Esophagus muscularis mucosa (tissue), 3 donors: Measurements from ENCODE around the gene PAPOLG.

Experiments used
- CTCF ChIP-seq, 3 experiments: fragments of 200-600 bp in 2 of 3; fragments of 450-650 bp in 1 of 3; sonication (generic) in 2 of 3; IDR thresholded peaks; one replicate each; pipeline ENCODE4 v1.5.1; 2017 to 2019; ENCODE audit warnings: antibody characterized with exemption in 3 of 3, mild to moderate bottlenecking in 2 of 3, moderate library complexity in 1 of 3
- POLR2A ChIP-seq: fragments of 450-650 bp; IDR thresholded peaks from one replicate; pipeline ENCODE4 v1.6.1; 2017; ENCODE audit warnings: antibody characterized with exemption, moderate library complexity, mild to moderate bottlenecking, low read depth
- POLR2AphosphoS5 ChIP-seq, 2 donors: sonication (generic); formaldehyde crosslinking; IDR thresholded peaks; one replicate each; pipeline ENCODE4 v1.6.1; 2017; ENCODE audit warnings: antibody characterized with exemption in 2 of 2

- TF ChIP-seq POLR2A (no peak), CTCF (IDR thresholded peaks at IDR 0.05) (no peak), POLR2AphosphoS5 (IDR thresholded peaks at IDR 0.05) (no peak)
Observed at GRCh38 chr2:60715561-60715960, 40.5 kb upstream of the PAPOLG start.
